Cardiac fibroblast (primary cell): ENCODE results near the gene EPHB3.

Source experiments
- DNase-seq, 2 donors: peaks; one replicate each; pipeline versions ENCODE4 v3.0.0 to v3.0.0-alpha.2; 2010; ENCODE audit warnings: low read depth in 2 of 2
- H3K4me3 ChIP-seq, 2 donors: replicated peaks in 1 of 2; 1 replicate in 1 of 2; 2 replicates in 1 of 2; pipeline ENCODE4 v1.5.1; 2011; ENCODE audit warnings: low read depth in 2 of 2, low read length in 2 of 2, mild to moderate bottlenecking in 2 of 2, moderate library complexity in 1 of 2
- TF ChIP-seq, protein P1 (sequence below): IDR thresholded peaks from one replicate; pipeline ENCODE4 v1.5.1; 2011; ENCODE audit warnings: low read depth, mild to moderate bottlenecking, low read length, inconsistent platforms

Gene EPHB3

DNA sequence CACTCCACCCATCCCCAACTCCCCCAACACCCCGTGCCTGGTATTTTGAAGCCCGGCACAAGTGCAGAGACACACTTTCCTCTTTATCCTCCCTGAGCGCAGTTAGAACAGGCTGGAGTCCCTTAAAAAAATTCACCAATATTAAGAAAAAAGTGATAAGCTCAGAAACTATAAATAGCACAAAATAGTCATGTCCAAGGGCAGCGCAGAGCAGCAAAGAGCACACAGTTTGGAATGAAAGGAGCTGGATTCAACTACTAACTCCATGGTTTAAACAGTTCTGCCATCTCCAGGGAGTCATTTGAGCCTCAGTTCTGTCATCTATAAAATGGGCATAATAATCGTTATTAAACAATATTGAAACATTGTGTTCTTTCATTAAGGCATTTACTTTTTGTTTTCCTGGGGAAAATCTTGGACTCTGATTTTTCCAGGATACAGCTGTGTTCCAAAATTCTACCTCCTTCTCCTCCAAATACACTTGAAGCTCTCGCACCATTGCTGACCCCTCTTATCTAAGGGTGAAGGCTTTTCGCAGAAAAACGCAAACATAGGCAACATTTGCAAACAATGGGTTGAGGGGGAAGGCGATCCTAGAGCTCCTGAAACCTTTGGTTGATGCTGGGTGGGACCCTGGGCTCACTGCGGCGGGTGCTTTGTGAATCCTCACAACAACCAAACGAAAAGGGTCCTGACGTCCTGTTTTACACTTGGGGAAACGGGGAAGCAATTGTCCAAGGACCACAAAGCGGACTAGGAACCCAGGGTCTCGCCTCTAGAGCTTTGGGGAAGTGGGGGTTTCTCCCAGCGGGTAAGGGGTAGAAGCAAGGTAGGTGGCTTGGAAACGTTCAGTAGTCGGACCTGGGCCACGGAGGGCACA is 41.8 kb downstream of the EPHB3 start:
- TF ChIP-seq, protein P1, sequence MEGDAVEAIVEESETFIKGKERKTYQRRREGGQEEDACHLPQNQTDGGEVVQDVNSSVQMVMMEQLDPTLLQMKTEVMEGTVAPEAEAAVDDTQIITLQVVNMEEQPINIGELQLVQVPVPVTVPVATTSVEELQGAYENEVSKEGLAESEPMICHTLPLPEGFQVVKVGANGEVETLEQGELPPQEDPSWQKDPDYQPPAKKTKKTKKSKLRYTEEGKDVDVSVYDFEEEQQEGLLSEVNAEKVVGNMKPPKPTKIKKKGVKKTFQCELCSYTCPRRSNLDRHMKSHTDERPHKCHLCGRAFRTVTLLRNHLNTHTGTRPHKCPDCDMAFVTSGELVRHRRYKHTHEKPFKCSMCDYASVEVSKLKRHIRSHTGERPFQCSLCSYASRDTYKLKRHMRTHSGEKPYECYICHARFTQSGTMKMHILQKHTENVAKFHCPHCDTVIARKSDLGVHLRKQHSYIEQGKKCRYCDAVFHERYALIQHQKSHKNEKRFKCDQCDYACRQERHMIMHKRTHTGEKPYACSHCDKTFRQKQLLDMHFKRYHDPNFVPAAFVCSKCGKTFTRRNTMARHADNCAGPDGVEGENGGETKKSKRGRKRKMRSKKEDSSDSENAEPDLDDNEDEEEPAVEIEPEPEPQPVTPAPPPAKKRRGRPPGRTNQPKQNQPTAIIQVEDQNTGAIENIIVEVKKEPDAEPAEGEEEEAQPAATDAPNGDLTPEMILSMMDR: no peak
- H3K4me3 ChIP-seq: no peak overlapping the region
- DNase-seq: peak; percentile 4 to 25

DNA sequence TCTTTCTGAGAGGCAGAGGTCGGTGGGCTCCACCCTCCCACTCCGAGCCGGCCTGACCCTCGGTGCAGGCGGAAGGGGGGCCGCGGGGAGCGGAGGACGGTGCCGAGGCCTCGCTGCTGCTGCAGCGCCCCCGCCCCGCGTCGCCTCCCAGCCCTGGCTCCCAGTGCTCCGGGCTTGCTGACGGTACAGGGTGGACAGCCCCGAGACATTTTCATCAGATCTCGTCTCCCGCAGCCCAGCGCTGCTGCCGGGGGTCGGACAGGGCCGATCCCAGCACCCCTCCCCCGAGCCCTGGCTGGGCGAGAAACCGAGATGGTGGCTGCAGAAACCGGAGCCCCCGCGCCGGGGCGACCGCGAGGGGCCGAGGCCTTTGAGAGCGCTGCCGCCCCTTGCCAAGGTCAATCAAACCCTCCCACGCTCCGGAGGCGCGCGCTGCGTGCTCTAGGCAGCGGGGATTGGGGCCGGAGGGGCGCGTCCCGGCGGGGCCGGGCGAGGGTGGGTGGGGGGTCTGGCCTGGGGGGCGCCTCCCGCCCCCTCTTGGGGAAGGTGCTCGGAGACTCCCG is 42.5 kb downstream of the EPHB3 start:
- no peak for DNase-seq
- TF ChIP-seq, protein P1: no peak
- peak overlapping the region in 1 of 2 donors; percentile 15 for H3K4me3 ChIP-seq

DNA sequence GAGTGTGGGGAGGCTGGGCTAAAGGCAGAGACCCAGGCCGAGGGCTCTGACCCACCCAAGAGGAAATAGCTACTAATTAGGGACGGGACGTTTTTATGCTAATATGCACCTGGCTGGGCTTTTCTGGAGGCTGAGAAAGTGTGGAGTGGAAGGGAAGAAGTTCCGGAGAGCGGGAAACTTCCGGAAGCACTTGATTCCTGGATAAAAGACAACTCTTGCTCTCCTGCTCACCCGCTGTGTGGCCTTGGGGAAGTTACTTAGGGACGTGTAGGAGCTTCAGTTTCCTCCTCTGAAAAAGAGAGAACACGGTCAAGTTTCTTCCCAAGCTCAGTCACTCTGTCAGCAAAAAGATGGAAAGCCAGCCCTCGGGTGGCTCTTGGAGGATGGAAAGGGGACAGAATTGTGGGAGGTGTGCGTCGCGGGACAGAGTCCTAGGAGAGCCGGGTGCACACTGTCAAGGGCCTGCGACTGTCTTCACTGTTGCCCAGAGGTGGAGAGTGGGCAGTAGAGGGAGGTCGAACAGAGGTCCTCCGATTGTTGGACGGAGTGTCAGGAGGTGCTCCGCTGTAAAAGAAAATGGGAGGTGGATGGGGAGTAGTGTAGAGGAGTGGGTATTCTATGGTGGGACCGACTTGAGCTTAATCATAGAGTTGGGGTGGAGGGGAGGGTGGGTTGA is 43.2 kb downstream of the EPHB3 start:
- no peak overlapping the region for H3K4me3 ChIP-seq
- TF ChIP-seq, protein P1: no peak
- DNase-seq: no peak

DNA sequence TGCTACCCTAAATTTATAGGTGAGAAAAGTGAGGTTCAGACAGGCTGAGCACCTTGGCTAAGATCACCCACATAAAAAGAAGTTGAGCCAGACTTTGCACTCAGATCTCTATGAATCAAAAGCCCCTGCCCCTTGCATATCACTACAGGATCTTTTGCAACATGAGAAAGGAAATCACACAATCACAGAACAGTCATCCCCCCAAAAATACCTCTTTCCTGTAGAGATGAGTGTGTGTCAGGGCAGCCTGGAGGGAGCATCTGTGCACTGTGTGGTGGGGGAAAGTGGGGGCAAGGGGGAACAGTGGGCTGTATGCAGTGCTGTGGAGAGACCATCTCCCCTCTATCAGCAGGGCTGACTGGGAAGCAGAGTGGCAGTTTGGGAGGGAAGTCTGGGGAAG is 46.6 kb downstream of the EPHB3 start:
- TF ChIP-seq, protein P1: no peak
- DNase-seq: no peak
- no peak overlapping the region for H3K4me3 ChIP-seq

DNA sequence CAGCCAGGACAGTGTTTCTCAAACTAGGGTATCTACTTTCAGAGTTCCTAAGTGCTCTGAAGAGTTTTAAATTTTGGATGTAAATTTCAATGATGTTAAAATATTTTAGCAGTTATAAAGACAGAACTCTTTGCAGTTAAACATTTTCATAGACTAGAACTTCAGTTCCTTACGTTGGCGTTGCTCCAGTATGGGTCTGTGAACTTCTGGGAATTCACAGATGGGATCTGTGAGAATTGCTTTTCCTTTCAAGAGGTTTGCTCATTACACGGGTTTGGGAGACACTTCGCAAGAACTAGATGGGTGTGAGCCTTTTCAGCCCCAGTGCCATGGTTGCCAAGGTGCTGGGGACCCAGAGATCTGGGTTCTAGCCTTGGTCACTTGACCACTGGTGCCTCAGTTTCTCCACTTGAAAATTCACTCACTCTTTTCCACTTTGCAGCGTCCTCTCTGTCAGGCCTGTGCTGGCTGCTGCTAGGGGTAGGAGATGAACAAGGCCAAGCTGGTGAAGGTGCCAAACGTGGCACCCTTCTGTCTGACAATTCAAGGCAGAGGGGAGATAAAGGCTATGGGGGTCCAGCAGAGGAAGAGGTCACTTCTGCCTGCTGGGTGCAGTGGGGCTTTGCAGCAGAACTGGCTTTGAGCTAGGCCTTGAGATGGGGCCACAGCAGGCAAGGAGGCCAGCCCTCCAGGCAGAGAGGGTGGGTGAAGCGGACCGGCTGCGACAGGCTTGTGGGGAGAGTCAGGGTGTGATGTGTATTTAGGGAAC is 48.1 kb downstream of the EPHB3 start:
- TF ChIP-seq, protein P1: no peak
- DNase-seq: no peak

DNA sequence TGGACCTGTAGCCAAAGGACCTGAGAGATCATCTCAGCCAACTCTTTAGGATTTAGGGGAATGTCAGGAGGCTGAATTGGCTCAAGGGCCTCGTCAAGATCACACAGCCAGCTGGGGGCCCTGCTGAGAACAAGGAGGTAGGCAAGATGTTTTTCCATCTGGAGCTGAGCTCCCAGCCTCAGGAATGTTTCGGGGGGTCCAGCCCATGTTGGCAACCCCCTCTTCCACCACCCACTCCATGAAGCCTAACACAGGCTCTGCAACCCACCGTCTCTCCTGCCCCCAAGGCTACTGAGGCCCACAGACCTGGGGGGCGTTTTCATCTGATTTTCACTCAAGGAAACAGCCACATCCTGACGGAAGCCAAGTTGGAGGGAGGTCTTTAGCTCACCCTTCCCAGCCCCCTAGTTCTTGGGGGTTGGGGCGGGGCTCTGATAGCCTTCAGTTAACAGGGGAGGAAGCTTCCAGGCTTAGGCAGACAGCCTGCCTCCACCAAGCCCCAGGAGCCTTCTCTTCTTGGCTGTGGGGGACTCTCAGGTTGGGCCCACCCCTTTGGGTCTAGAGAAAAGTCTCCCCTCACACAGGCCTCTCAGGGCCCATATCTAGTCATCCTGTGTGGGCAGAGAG is 48.8 kb downstream of the EPHB3 start:
- TF ChIP-seq, protein P1: no peak

More for the DNA sequence above, 48.1 kb downstream of the EPHB3 start:
- no peak overlapping the region for H3K4me3 ChIP-seq

More for the DNA sequence above, 48.8 kb downstream of the EPHB3 start:
- H3K4me3 ChIP-seq: no peak overlapping the region
- DNase-seq: no peak
